PC-9 (cell line): ENCODE results near the gene BLZF1. TPM values are rescaled to one million over a fixed set of nuclear protein-coding genes. Genes with fewer than 3 reads are reported as not detected.

Experiments
- BruUV-seq: library from RNA; stranded (reverse); fragments of 400-500 nt; replicated peaks from 2 replicates; lab custom pipeline; 2021; lab: Mats Ljungman, UMichigan
- CTCF ChIA-PET: fragments of 300-600 bp; sonication (Branson Sonifier 250); formaldehyde crosslinking; loops from one replicate; lab custom pipeline; 2022; ENCODE audit warnings: antibody characterized with exemption; lab: Charles Lee
- POLR2A ChIA-PET: fragments of 300-600 bp; sonication (Branson Sonifier 250); formaldehyde crosslinking; loops from one replicate; lab custom pipeline; 2022; ENCODE audit warnings: antibody characterized with exemption; ENCODE audit not compliant: unreplicated experiment; lab: Charles Lee
- DNase-seq, 2 experiments: peaks; one replicate each; pipeline versions ENCODE4 v3.0.0 to v3.0.0-alpha.2; 2015 to 2022; ENCODE audit warnings: mixed read lengths in 1 of 2
- H2AFZ ChIP-seq: fragments of 200-600 bp; sonication (generic); 2 replicates; pipeline ENCODE4 v1.8.1; 2017; ENCODE audit warnings: antibody characterized with exemption
- H3F3A ChIP-seq: fragments of 200-600 bp; sonication (generic); 2 replicates; pipeline ENCODE4 v1.8.1; 2017; ENCODE audit warnings: antibody characterized with exemption, mild to moderate bottlenecking, low read depth; ENCODE audit not compliant: insufficient read depth
- H3K27ac ChIP-seq: fragments of 200-600 bp; sonication (generic); 2 replicates; pipeline ENCODE4 v1.6.1; 2016; ENCODE audit warnings: mixed run types
- H3K27me3 ChIP-seq: fragments of 200-600 bp; sonication (generic); 2 replicates; pipeline ENCODE4 v1.6.1; 2016; ENCODE audit warnings: low read depth, mixed run types; ENCODE audit not compliant: insufficient read depth
- H3K36me3 ChIP-seq: fragments of 200-600 bp; sonication (generic); 2 replicates; pipeline ENCODE4 v1.6.1; 2016; ENCODE audit warnings: low read depth, mixed run types
- H3K4me1 ChIP-seq: fragments of 200-600 bp; sonication (generic); replicated peaks from 2 replicates; pipeline ENCODE4 v1.6.1; 2016; ENCODE audit warnings: mixed run types; ENCODE audit not compliant: insufficient read depth
- H3K4me2 ChIP-seq: fragments of 200-600 bp; sonication (generic); 2 replicates; pipeline ENCODE4 v1.6.1; 2017; ENCODE audit warnings: mixed run types
- H3K4me3 ChIP-seq: fragments of 200-600 bp; sonication (generic); 2 replicates; pipeline ENCODE4 v1.6.1; 2016; ENCODE audit warnings: mixed run types
- H3K79me2 ChIP-seq: fragments of 200-600 bp; sonication (generic); 2 replicates; pipeline ENCODE4 v1.6.1; 2017; ENCODE audit warnings: low read depth, mixed run types
- H3K9me2 ChIP-seq: fragments of 200-600 bp; sonication (generic); 2 replicates; pipeline ENCODE4 v1.8.1; 2017; ENCODE audit warnings: mild to moderate bottlenecking; ENCODE audit not compliant: insufficient read depth
- H3K9me3 ChIP-seq: fragments of 200-600 bp; sonication (generic); 2 replicates; pipeline ENCODE4 v1.8.1; 2016; ENCODE audit warnings: low read depth; ENCODE audit not compliant: insufficient read depth
- H4K20me1 ChIP-seq: fragments of 200-600 bp; sonication (generic); 2 replicates; pipeline ENCODE4 v1.8.1; 2017; ENCODE audit not compliant: insufficient read depth
- CTCF ChIP-seq: fragments of 200-600 bp; sonication (generic); conservative IDR thresholded peaks from 2 replicates; pipeline ENCODE4 v1.6.1; 2017; ENCODE audit warnings: mixed run types, antibody characterized with exemption, mild to moderate bottlenecking, moderate library complexity
- EZH2 ChIP-seq: fragments of 200-600 bp; sonication (generic); IDR thresholded peaks from 2 replicates; pipeline ENCODE4 v1.8.0; 2017; ENCODE audit warnings: antibody characterized with exemption, low read depth
- intact Hi-C: fragments of 100-400 bp; cut with micrococcal nuclease; formaldehyde crosslinking; loops from one replicate; pipeline ENCODE4 v1.10.0; 2022; ENCODE audit not compliant: unreplicated experiment
- total RNA-seq: library from RNA; stranded (reverse); gene quantifications from 2 replicates; pipeline ENCODE4 v1.2.3, GENCODE V29; 2021

BLZF1 gene
- total RNA-seq, 1 experiment from 2014 or later: 15.6 TPM

- Histone ChIP-seq H3K4me2 (peak overlapping the region; percentile 96), H3K27me3 (no peaks in the 10 kb centered on the region), H2AFZ (peak overlapping the region; percentile 90), H3K4me1 (peaks cover 34% of the 10 kb centered on the region), H3K4me3 (peak overlapping the region; percentile 93), H3K27ac (peak overlapping the region; percentile 83), H3K79me2 (peaks cover 26% of the 10 kb centered on the region), H4K20me1 (no peaks in the 10 kb centered on the region), H3F3A (peaks cover 21% of the 10 kb centered on the region; the same call in 1 of the 2 replicates), H3K9me3 (peaks cover 9% of the 10 kb centered on the region), H3K9me2 (no peaks in the 10 kb centered on the region), H3K36me3 (peaks cover 24% of the 10 kb centered on the region)
- TF ChIP-seq CTCF (no peak), EZH2 (no peak)
- BruUV-seq: TSS peak; percentile 61
- no peak for DNase-seq
- ChIA-PET CTCF (interaction anchor here (0.6 to 1.2 kb wide), 3 partner anchors 19 to 765 kb away, joined by 3 to 5 read pairs (median 4); no protein-coding TSS in a partner anchor), POLR2A (no interaction called here)
- intact Hi-C loops: loop anchor here (5.0 kb wide), 2 partner anchors 119 to 261 kb away; partner anchors contain the start of genes ATP1B1 and SLC19A2
Measured at GRCh38 chr1:169368406-169368769, 393 bp downstream of the BLZF1 start.

- Histone ChIP-seq H3K27me3 (no peaks in the 10 kb centered on the region), H4K20me1 (no peaks in the 10 kb centered on the region), H2AFZ (no peak overlapping the region), H3K36me3 (peaks cover 36% of the 10 kb centered on the region), H3K4me3 (no peak overlapping the region), H3K9me3 (no peaks in the 10 kb centered on the region), H3K27ac (no peak overlapping the region), H3K4me1 (peaks cover 15% of the 10 kb centered on the region), H3K9me2 (no peaks in the 10 kb centered on the region), H3F3A (peaks cover 13% of the 10 kb centered on the region; the same call in 1 of the 2 replicates), H3K79me2 (peaks cover 29% of the 10 kb centered on the region), H3K4me2 (no peak overlapping the region)
- DNase-seq: no peak
- no TSS peak for BruUV-seq
- ChIA-PET CTCF (no interaction called here), POLR2A (no interaction called here)
- TF ChIP-seq EZH2 (no peak), CTCF (no peak)
- intact Hi-C loops: no loop called here
Measured at GRCh38 chr1:169371404-169371803, 3.4 kb downstream of the BLZF1 start.

- no peak overlapping the region for H2AFZ ChIP-seq
- H3K4me2 ChIP-seq: no peak overlapping the region
- no peaks in the 10 kb centered on the region for H3K79me2 ChIP-seq
- 0 out of 2 replicates have a peak, but pooled peaks cover 4% of the 10 kb centered on the region for H3F3A ChIP-seq
- CTCF ChIA-PET: no interaction called here
- TF ChIP-seq CTCF (no peak), EZH2 (no peak)
- no peaks in the 10 kb centered on the region for H3K9me3 ChIP-seq
- H4K20me1 ChIP-seq: no peaks in the 10 kb centered on the region
- intact Hi-C loops: no loop called here
- H3K36me3 ChIP-seq: peaks cover 15% of the 10 kb centered on the region
- no peak overlapping the region for H3K4me3 ChIP-seq
- POLR2A ChIA-PET: no interaction called here
- no peaks in the 10 kb centered on the region for H3K9me2 ChIP-seq
- H3K27me3 ChIP-seq: no peaks in the 10 kb centered on the region
- no peak for DNase-seq
- no peaks in the 10 kb centered on the region for H3K4me1 ChIP-seq
- no TSS peak for BruUV-seq
- no peak overlapping the region for H3K27ac ChIP-seq
Measured at GRCh38 chr1:169381162-169381561, 13.2 kb downstream of the BLZF1 start.
